Adipose tissue (tissue), 3 donors: ENCODE measurements around the gene TRIP12. TPM values are rescaled to one million over a fixed set of nuclear protein-coding genes. Genes with fewer than 3 reads are reported as not detected.
"Not testable (repeated sequence)": the region's sequence is repeated elsewhere in the genome, so short reads cannot be mapped to it uniquely, and the experiment has no call there.

Experiments used
- H3K27ac ChIP-seq: one replicate; pipeline ENCODE4 v1.5.1; 2013; ENCODE audit warnings: low read depth, low read length
- WGBS, 3 donors: extraction: QIAGEN DNeasy Blood & Tissue Kit; methylation state at CpG; one replicate each; pipeline ENCODE4 v1.1.7; 2013; 5-methylcytosine and 5-hydroxymethylcytosine counted together
- polyA plus RNA-seq, 3 donors: library from polyadenylated mRNA; stranded (reverse); fragments of 200-250 nt; gene quantifications; one replicate each; pipeline ENCODE4 v1.2.3, GENCODE V29; 2013
- donor health status: healthy with polysubstance abuse.
- donor health status: Bipolar disorder and iron deficiency.
- donor health status: healthy.

TRIP12 gene
- polyA plus RNA-seq, 3 donors, result 17.8 to 41.2 (median 32.8) TPM

- H3K27ac ChIP-seq, result no peak overlapping the region
Measured at GRCh38 chr2:229800997-229801754, 120.6 kb downstream of the TRIP12 start.

- WGBS, 3 donors, result 76 to 87% (median 81%) methylated on average over 5 of the region's 5 CpGs
- no peak overlapping the region for H3K27ac ChIP-seq
Measured at GRCh38 chr2:229798446-229799155, 123.2 kb downstream of the TRIP12 start.

- no peak overlapping the region for H3K27ac ChIP-seq
Measured at GRCh38 chr2:229795058-229795457, 126.8 kb downstream of the TRIP12 start.

GRCh38 chr2:229794636-229795035 is 127.2 kb downstream of the TRIP12 start:
- WGBS, 3 donors, result 95 to 97% (median 96%) methylated on average over 1 of the region's 1 CpG
- H3K27ac ChIP-seq, result no peak overlapping the region

GRCh38 chr2:229786289-229786688 is 135.5 kb downstream of the TRIP12 start:
- not testable (repeated sequence) for H3K27ac ChIP-seq
- WGBS, 3 donors, result 96 to 99% (median 96%) methylated on average over 7 to 11 of the region's 11 CpGs

GRCh38 chr2:229784791-229785190 is 137.0 kb downstream of the TRIP12 start:
- H3K27ac ChIP-seq, result no peak overlapping the region
- WGBS, 3 donors, result 84 to 96% (median 95%) methylated on average over 2 of the region's 2 CpGs

DNA sequence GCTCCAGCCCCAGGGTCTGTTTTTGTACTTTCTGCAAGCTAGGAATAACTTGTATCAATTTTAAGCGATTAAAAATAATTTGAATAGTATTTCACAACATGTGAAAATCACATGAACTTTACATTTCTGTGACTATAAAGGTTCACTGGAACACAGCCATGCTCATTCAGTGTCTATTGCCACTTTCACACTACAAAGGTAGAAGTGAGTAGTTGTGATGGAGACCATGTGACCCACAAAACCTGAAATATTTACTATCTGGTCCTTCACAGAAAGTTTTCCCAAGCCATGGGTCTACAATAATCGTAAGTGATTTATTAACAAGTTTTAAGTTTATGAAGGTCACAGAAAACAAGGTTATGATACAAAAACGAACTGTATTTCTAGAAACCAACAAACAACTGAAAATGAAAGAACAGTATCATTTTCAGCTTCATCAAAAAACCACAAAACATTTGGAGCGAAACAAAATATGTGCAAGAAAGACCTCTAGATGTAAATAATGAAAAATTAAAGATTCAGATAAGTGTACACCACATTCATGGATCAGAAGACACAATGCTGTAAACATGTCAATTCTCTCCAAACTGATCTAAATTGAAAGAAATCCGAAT is 138.6 kb downstream of the TRIP12 start:
- 84 to 91% (median 86%) methylated on average over 5 of the region's 5 CpGs for WGBS, 3 donors
- no peak overlapping the region for H3K27ac ChIP-seq

DNA sequence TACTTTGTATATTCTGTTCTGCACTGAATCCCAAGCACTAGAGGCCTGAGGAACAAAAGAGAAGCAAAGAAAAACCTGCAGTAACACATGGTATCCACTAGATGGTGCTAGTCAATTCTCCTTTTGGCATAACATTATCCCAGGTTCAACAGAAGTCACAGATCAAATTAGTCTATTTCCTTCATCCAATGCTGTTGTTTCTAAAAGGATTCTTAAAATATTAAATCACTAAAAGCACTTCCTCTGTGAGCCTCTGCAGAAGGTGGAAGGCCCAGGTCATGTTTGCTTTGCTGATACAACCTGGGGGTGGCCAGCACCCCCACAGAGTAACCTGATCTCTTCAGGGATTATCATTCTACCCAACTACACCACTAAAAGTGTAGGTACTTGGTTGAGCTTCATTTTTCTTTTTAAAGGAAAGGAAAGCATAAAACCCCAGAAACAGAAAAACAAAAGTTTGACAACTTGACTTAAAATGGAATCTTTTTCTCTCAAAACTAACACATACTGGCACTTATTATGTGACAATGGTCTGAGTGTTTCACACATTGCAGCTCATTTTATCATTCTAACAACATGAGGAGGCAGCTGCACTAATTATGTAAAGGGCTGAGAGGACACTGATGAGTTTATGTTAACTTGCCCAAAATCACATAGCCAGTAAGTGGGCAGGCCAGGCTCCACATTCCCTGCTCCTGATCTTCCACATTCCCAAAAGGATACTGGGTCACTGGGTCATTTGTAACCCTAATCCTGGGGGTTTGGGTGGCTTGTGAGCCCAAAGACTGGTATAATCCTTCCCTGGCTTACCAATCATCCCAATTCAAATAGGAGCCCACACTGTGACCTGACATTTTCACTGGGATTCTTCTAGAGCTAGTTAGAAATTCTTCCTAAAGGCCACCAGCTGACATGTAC is 140.7 kb downstream of the TRIP12 start:
- H3K27ac ChIP-seq, result no peak overlapping the region

DNA sequence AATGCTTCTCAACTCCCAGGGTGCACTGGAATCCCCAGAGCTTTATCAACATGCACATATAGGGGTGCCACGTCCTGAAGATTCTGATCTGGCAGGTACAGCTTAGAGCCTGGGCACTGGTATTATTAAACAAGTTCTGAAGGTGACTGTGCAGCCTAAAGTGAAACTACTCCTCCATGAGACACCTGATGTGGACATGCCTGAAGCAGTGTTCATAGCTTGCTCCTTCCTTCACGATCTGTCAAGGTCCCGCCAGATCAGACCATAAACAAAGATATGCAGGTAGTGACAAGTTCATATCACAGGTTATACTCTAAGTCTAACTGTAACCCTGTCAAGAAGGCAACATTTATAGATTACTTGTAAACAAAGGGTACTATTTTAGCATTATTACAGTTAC is 142.2 kb downstream of the TRIP12 start:
- H3K27ac ChIP-seq, result no peak overlapping the region
- 70 to 93% (median 90%) methylated on average over 3 of the region's 3 CpGs for WGBS, 3 donors

DNA sequence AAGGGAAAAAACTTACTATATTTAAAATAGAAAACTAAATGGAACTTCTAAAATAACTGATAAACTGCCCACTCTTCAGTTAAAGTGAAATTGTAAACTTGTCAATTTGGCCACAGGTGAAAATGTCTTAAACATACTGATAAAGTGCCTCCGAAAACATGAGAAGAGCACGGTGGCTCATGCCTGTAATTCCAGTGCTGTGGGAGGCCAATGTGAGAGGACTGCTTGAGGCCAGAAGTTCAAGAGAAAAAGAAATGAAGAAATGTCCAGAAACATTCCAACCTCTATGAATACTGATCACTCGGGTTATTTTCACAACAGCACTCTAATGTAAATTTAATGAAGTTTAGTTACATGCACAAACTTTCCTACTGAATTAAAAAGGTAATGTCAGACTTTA is 144.1 kb downstream of the TRIP12 start:
- 94 to 95% (median 94%) methylated on average over 3 of the region's 3 CpGs for WGBS, 3 donors
- H3K27ac ChIP-seq, result no peak overlapping the region

DNA sequence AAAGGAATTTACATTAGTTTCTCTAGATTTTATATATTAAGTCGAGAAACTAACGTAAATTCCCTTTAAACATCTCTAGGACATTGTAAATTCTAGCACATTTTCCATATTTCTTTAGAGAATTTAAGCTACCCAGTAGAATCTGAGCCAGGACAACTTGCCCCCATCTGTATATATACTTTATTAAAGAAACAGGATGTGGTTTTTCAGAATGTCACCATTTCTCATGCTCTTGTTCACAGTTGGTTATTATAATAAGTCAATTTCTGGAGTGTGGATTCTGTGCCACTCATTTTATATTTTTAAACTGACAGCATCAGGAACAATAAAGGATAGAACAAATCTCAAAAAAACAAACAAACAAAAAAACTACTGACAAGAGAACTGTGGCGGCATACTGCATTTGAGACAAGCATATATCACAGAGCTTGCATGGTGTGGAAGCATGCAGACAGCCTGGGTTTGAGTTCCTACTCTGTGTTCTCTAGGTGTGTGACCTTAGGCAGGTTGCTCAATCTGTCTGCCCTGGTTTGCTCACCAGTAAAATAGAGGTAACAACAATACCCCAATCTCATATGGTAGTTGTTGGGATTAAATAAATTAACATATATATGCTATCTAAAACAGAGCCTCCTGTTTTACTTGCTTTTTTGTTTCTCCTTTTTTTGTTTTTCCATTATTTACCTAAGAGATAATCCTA is 146.0 kb downstream of the TRIP12 start:
- H3K27ac ChIP-seq, result no peak overlapping the region
- 85 to 94% (median 94%) methylated on average over 3 of the region's 3 CpGs for WGBS, 3 donors

- 96 to 97% (median 96%) methylated on average over 1 of the region's 1 CpG for WGBS, 3 donors
- no peak overlapping the region for H3K27ac ChIP-seq
Measured at GRCh38 chr2:229774237-229774636, 147.6 kb downstream of the TRIP12 start.

GRCh38 chr2:229768235-229768634 is 153.6 kb downstream of the TRIP12 start:
- WGBS, 3 donors, result 98 to 100% (median 100%) methylated on average over 1 of the region's 1 CpG

DNA sequence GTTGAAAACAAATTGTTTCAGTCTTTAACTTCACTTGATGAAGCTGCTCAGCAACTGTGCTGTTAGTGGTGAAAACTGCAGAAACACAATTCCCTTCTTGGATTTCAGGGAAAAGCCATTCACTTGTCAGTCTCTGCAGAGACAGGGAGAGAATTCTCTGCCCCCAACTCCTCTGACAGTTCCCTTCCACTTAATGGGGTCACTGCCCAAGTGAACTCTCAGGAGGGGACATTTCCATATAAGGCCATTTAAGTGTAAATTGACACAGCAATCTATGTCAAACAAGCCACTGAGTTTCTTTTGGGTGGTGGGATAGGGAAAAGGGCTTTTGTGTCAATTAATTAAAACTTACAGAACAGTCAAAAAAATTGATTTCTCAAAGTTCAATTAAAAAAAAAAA is 156.1 kb downstream of the TRIP12 start:
- no peak overlapping the region for H3K27ac ChIP-seq

More at GRCh38 chr2:229768235-229768634, 153.6 kb downstream of the TRIP12 start:
- H3K27ac ChIP-seq, result no peak overlapping the region

DNA sequence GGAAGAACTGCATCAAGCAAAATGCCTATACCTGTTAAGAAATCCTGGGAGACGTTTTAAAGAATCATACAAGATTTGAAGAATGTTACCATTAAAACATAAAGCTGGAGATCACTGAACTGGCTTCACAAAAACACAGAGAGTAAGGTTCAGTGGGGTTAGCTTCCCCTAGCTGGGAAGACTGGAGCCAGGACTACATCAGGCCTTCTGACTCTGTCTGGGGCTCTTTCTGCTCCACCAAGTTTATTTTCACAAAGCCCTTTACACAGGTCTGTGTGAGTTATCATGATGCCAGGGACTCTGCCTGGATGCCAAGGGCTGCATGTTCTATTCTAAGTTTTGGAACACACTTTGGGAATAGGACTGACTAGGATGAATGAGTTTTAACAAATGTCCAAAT is 160.1 kb downstream of the TRIP12 start:
- no peak overlapping the region for H3K27ac ChIP-seq
- 69 to 89% (median 82%) methylated on average over 1 of the region's 1 CpG for WGBS, 3 donors

GRCh38 chr2:229757462-229757861 is 164.3 kb downstream of the TRIP12 start:
- WGBS, 3 donors, result 97 to 98% (median 98%) methylated on average over 10 of the region's 10 CpGs
- H3K27ac ChIP-seq, result not testable (repeated sequence)

DNA sequence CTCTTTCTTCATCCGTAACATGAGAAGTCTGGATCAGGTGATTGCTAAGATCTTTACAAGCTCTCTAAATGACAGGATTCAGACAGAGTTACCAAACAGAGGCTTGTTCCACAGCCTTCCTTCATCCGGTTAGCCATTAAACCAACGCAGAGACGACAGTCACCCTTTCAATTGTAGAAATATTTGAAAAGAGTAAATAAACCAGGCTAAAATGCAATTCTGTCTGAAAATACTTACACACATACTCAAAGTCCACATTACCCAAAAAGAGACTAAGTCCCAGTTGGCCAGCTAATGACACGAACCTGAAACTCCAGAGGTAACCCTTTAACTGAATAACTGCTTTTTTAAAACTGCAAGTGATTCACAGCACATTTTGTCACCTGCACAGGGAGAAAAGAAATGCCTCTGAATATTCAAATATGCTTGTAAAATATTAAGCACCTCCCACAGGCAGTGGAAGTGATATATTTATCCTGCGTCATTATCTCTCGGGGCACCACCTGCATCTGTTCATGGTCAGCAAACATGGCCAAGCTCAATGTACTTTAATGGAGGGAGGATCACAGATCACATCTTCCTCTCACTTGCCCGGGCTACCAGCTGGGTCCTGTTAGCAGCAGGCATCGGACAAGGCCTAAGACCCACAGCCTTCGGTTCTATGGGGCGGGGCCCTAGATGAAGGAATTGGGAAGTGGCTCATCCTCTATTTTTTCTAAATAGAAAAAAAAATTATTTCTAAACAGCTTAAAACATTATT is 168.7 kb downstream of the TRIP12 start:
- H3K27ac ChIP-seq, result no peak overlapping the region
- WGBS, 3 donors, result 58 to 87% (median 72%) methylated on average over 11 of the region's 11 CpGs

DNA sequence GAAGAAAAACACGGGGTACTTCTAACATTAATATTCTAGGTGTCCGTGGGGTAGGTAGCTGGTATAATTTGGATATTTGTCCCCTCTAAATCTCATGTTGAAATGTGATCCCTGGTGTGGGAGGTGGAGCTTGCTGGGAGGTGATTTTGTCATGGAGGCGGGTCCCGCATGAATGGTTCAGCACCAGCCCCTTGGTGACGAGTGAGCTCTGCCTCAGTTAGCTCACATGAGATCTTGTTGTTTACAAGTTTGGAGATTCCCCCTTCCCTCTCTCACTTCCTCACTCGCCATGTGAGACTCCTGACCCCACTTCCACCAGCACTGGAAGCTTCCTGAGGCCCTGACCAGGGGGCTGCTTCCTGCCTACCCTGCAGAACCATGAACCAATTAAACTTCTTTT is 172.0 kb downstream of the TRIP12 start:
- H3K27ac ChIP-seq, result no peak overlapping the region
- WGBS, 3 donors, result 84 to 91% (median 88%) methylated on average over 6 of the region's 6 CpGs
